ENCODE data around the gene GCSH. TPM values are rescaled to one million over a fixed set of nuclear protein-coding genes. Genes with fewer than 3 reads are reported as not detected.

GCSH gene
- total RNA-seq, 1 donor from 2014 or later = 41.1 TPM

DNA sequence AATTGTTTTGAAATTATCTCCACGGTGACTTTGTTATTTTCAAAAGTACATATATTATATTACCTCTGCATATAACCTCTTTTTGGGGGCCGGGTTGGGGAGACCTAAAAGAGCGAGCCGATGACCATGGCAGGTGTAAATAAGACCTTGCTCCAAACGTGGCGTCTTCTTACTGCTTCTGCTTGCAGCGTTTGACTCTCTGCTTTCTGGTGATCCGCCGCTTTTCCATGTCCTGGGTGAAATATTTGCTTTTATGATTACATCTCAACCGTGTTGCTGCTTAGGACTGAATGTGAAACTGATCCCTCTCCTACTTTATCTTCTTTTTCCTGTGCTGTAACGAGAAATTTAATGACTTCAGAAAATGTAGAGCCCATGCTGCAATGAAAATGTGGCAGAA, 42.4 kb downstream of the GCSH start:
- no peak overlapping the region for H3K27ac ChIP-seq (ENCODE audit: low read depth, low read length)
- H3K4me1 Mint-ChIP-seq (ENCODE audit: low read depth, unreplicated experiment) = no peaks in the 10 kb centered on the region
- TF ChIP-seq EZH2 (IDR thresholded peaks at IDR 0.05; ENCODE audit: insufficient read depth, low read length) = no peak
- TF ChIP-seq, protein P1, sequence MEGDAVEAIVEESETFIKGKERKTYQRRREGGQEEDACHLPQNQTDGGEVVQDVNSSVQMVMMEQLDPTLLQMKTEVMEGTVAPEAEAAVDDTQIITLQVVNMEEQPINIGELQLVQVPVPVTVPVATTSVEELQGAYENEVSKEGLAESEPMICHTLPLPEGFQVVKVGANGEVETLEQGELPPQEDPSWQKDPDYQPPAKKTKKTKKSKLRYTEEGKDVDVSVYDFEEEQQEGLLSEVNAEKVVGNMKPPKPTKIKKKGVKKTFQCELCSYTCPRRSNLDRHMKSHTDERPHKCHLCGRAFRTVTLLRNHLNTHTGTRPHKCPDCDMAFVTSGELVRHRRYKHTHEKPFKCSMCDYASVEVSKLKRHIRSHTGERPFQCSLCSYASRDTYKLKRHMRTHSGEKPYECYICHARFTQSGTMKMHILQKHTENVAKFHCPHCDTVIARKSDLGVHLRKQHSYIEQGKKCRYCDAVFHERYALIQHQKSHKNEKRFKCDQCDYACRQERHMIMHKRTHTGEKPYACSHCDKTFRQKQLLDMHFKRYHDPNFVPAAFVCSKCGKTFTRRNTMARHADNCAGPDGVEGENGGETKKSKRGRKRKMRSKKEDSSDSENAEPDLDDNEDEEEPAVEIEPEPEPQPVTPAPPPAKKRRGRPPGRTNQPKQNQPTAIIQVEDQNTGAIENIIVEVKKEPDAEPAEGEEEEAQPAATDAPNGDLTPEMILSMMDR (IDR thresholded peaks at IDR 0.05; ENCODE audit: insufficient read depth, low read depth, low read length) = no peak
- no peaks in the 10 kb centered on the region for H3K27me3 ChIP-seq (ENCODE audit: insufficient read depth, low read length)
- no peaks in the 10 kb centered on the region for H3K4me1 ChIP-seq (ENCODE audit: insufficient read depth, low read length)
- no peak overlapping the region for H3K9ac ChIP-seq (ENCODE audit: low read length)
- no peaks in the 10 kb centered on the region for H3K36me3 ChIP-seq (ENCODE audit: insufficient read depth, low read length)
- no peaks in the 10 kb centered on the region for H4K20me1 ChIP-seq (ENCODE audit: insufficient read depth, low read length)
- FAIRE-seq (no peak), DNase-seq (ENCODE audit: low read depth) (no peak)
- no peak overlapping the region for H3K4me3 Mint-ChIP-seq (ENCODE audit: unreplicated experiment)
- H3K9me3 Mint-ChIP-seq (ENCODE audit: unreplicated experiment) = peaks cover 15% of the 10 kb centered on the region
- no peaks in the 10 kb centered on the region for H3K9me3 ChIP-seq (ENCODE audit: insufficient read depth, low read depth, low read length)
- no peaks in the 10 kb centered on the region for H3K27me3 Mint-ChIP-seq (ENCODE audit: low read depth, unreplicated experiment)
- no peak overlapping the region for H3K4me3 ChIP-seq (ENCODE audit: insufficient read depth, low read depth, low read length)
- no peak overlapping the region for H3K4me2 ChIP-seq (ENCODE audit: low read length)
- H2AFZ ChIP-seq (ENCODE audit: low read depth, low read length) = no peak overlapping the region
- no peaks in the 10 kb centered on the region for H3K79me2 ChIP-seq (ENCODE audit: insufficient read depth, low read length)
- peaks cover 2% of the 10 kb centered on the region for H3K36me3 Mint-ChIP-seq (ENCODE audit: low read depth, unreplicated experiment)
- no peak overlapping the region for H3K27ac Mint-ChIP-seq (ENCODE audit: unreplicated experiment)

DNA sequence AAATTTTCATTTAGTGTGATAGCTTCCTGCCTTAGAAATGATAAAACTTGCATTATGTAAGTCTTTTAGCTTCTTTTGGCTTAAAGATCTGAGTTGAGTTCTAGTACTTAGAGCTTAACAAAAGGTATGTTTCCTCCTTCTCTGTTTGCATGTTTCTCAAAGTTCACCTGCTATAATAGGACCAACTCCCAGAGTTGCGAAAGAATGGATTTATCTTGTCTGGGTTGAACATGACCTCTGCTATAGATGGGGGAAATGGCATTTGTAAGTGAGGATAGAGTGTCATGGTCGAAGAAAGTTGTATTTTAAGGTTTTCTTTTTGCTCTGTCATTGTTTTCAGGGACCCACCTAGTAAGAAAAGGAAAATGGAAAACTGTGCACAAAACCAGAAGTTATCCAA, 53.4 kb downstream of the GCSH start:
- Mint-ChIP-seq H3K4me1 (ENCODE audit: low read depth, unreplicated experiment) (peaks cover 18% of the 10 kb centered on the region), H3K4me3 (ENCODE audit: unreplicated experiment) (no peak overlapping the region), H3K27me3 (ENCODE audit: low read depth, unreplicated experiment) (no peaks in the 10 kb centered on the region), H3K9me3 (ENCODE audit: unreplicated experiment) (no peaks in the 10 kb centered on the region), H3K27ac (ENCODE audit: unreplicated experiment) (no peak overlapping the region), H3K36me3 (ENCODE audit: low read depth, unreplicated experiment) (peaks cover 28% of the 10 kb centered on the region)
- TF ChIP-seq, protein P1 (IDR thresholded peaks at IDR 0.05; ENCODE audit: insufficient read depth, low read depth, low read length) = no peak
- no peak for TF ChIP-seq EZH2 (IDR thresholded peaks at IDR 0.05; ENCODE audit: insufficient read depth, low read length)
- no peak for DNase-seq (ENCODE audit: low read depth)
- H3K4me3 ChIP-seq (ENCODE audit: insufficient read depth, low read depth, low read length) = no peak overlapping the region
- H3K27ac ChIP-seq (ENCODE audit: low read depth, low read length) = no peak overlapping the region
- no peak overlapping the region for H3K9ac ChIP-seq (ENCODE audit: low read length)
- H3K4me1 ChIP-seq (ENCODE audit: insufficient read depth, low read length) = no peaks in the 10 kb centered on the region
- H3K4me2 ChIP-seq (ENCODE audit: low read length) = no peak overlapping the region
- H2AFZ ChIP-seq (ENCODE audit: low read depth, low read length) = no peak overlapping the region
- no peak for FAIRE-seq
- H3K9me3 ChIP-seq (ENCODE audit: insufficient read depth, low read depth, low read length) = no peaks in the 10 kb centered on the region
- no peaks in the 10 kb centered on the region for H3K27me3 ChIP-seq (ENCODE audit: insufficient read depth, low read length)
- H3K36me3 ChIP-seq (ENCODE audit: insufficient read depth, low read length) = peaks cover 39% of the 10 kb centered on the region
- H3K79me2 ChIP-seq (ENCODE audit: insufficient read depth, low read length) = peaks cover 28% of the 10 kb centered on the region
- H4K20me1 ChIP-seq (ENCODE audit: insufficient read depth, low read length) = peaks cover 20% of the 10 kb centered on the region

DNA sequence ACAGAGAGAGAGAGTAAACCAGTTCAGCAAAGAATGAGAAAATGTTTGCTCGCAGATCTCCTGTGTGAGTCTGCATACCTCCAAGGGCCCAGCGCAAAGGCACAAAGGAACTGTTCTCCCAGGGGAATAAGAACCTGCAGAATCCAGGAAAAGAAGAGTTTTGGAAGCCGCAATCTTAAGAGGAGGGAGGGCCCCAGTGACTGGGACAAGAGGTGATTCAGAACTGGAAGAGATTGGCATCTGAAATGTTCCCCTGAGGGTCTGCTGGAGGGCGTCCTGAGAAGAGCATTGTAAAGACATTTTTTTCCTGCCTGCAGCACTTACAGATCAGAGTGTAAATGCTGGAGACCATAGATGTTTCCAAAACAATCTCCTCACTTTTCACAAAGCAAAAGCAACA, 54.5 kb downstream of the GCSH start:
- peaks cover 26% of the 10 kb centered on the region for H3K4me1 Mint-ChIP-seq (ENCODE audit: low read depth, unreplicated experiment)
- H3K27ac Mint-ChIP-seq (ENCODE audit: unreplicated experiment) = no peak overlapping the region
- no peaks in the 10 kb centered on the region for H3K27me3 Mint-ChIP-seq (ENCODE audit: low read depth, unreplicated experiment)
- TF ChIP-seq, protein P1 (IDR thresholded peaks at IDR 0.05; ENCODE audit: insufficient read depth, low read depth, low read length) = no peak
- no peak for TF ChIP-seq EZH2 (IDR thresholded peaks at IDR 0.05; ENCODE audit: insufficient read depth, low read length)
- no peak for DNase-seq (ENCODE audit: low read depth)
- peaks cover 28% of the 10 kb centered on the region for H3K36me3 Mint-ChIP-seq (ENCODE audit: low read depth, unreplicated experiment)
- Histone ChIP-seq H3K36me3 (ENCODE audit: insufficient read depth, low read length) (peaks cover 39% of the 10 kb centered on the region), H3K79me2 (ENCODE audit: insufficient read depth, low read length) (peaks cover 39% of the 10 kb centered on the region), H3K27ac (ENCODE audit: low read depth, low read length) (no peak overlapping the region), H3K4me2 (ENCODE audit: low read length) (no peak overlapping the region), H4K20me1 (ENCODE audit: insufficient read depth, low read length) (peaks cover 29% of the 10 kb centered on the region), H3K27me3 (ENCODE audit: insufficient read depth, low read length) (no peaks in the 10 kb centered on the region), H2AFZ (ENCODE audit: low read depth, low read length) (no peak overlapping the region), H3K4me3 (ENCODE audit: insufficient read depth, low read depth, low read length) (no peak overlapping the region), H3K9ac (ENCODE audit: low read length) (no peak overlapping the region), H3K9me3 (ENCODE audit: insufficient read depth, low read depth, low read length) (no peaks in the 10 kb centered on the region), H3K4me1 (ENCODE audit: insufficient read depth, low read length) (peaks cover 6% of the 10 kb centered on the region)
- H3K4me3 Mint-ChIP-seq (ENCODE audit: unreplicated experiment) = no peak overlapping the region
- FAIRE-seq = no peak
- H3K9me3 Mint-ChIP-seq (ENCODE audit: unreplicated experiment) = no peaks in the 10 kb centered on the region
